ENCODE results near the gene LNX2. TPM values are rescaled to one million over a fixed set of nuclear protein-coding genes. Genes with fewer than 3 reads are reported as not detected.

The LNX2 gene
- total and polyA plus RNA-seq, 2 of the 4 experiments (the other 2 are of a cell fraction), result 3.1 to 7.2 TPM

- Histone ChIP-seq H3K23ac (ENCODE audit: low read depth, low read length) (no peak overlapping the region), H3K4ac (ENCODE audit: low read depth, low read length) (no peak overlapping the region), H2AK9ac (replicated peaks; ENCODE audit: low read depth, low read length, poor library complexity) (no peak overlapping the region), H3K27ac (ENCODE audit: insufficient read depth, low read length) (no peak overlapping the region), H3K27me3 (ENCODE audit: control insufficient read depth, insufficient read depth, low read length) (no peaks in the 10 kb centered on the region), H2BK120ac (ENCODE audit: low read depth, low read length) (no peak overlapping the region), H4K91ac (ENCODE audit: insufficient read depth, low read depth, low read length) (no peak overlapping the region), H2BK15ac (ENCODE audit: low read depth, low read length) (no peak overlapping the region), H3K4me2 (ENCODE audit: low read depth, low read length) (no peak overlapping the region), H2AK5ac (ENCODE audit: low read depth, low read length) (no peak overlapping the region), H3K18ac (ENCODE audit: low read depth, low read length) (no peak overlapping the region), H3K9me3 (ENCODE audit: control insufficient read depth, insufficient read depth, low read length) (no peaks in the 10 kb centered on the region), H3K9me1 (ENCODE audit: insufficient read depth, low read length) (peaks cover 8% of the 10 kb centered on the region), H3K4me3 (ENCODE audit: insufficient read depth, low read depth, low read length) (no peak overlapping the region), H3K9ac (ENCODE audit: low read depth, low read length) (no peak overlapping the region), H3K14ac (replicated peaks; ENCODE audit: low read depth, low read length) (no peak overlapping the region), H2AFZ (replicated peaks; ENCODE audit: low read length, poor library complexity) (no peak overlapping the region), H3K4me1 (ENCODE audit: control insufficient read depth, insufficient read depth, low read length) (peaks cover 3% of the 10 kb centered on the region), H3K79me1 (ENCODE audit: low read depth in 1 of 2, low read length in 2 of 2) (peaks cover 35 to 48% of the 10 kb centered on the region in 2 experiments), H2BK20ac (ENCODE audit: low read depth, low read length) (no peak overlapping the region), H3K56ac (ENCODE audit: extremely low read depth, insufficient read depth, low read length) (no peak overlapping the region), H4K20me1 (ENCODE audit: insufficient read depth, low read length) (peaks cover 33% of the 10 kb centered on the region), H3K36me3 (ENCODE audit: control insufficient read depth, insufficient read depth, low read length) (peaks cover 2% of the 10 kb centered on the region), H4K8ac (ENCODE audit: low read depth in 2 of 2, low read length in 2 of 2) (no peak overlapping the region), H4K5ac (ENCODE audit: low read depth, low read length) (no peak overlapping the region), H2BK5ac (ENCODE audit: low read depth, low read length, poor library complexity, severe bottlenecking) (no peak overlapping the region)
- BruUV-seq (replicated peaks), result no TSS peak
- ChIA-PET POLR2A (ENCODE audit: unreplicated experiment) (no interaction called here), CTCF (interaction anchor here (1.1 kb wide), 1 partner anchor 192 kb away, joined by 5 read pairs; no protein-coding TSS in a partner anchor)
- in situ Hi-C loops (cut with MboI; ENCODE audit: low sequenced_read_pairs), result no loop called here
- TF ChIP-seq MAFK (IDR thresholded peaks at IDR 0.05; ENCODE audit: low read depth, low read length) (no peak), POLR2A (IDR thresholded peaks at IDR 0.05; ENCODE audit: low read depth, low read length) (no peak), MAZ (IDR thresholded peaks at IDR 0.05; ENCODE audit: borderline replicate concordance, low read depth, low read length) (no peak)
- TF ChIP-seq, protein P1, sequence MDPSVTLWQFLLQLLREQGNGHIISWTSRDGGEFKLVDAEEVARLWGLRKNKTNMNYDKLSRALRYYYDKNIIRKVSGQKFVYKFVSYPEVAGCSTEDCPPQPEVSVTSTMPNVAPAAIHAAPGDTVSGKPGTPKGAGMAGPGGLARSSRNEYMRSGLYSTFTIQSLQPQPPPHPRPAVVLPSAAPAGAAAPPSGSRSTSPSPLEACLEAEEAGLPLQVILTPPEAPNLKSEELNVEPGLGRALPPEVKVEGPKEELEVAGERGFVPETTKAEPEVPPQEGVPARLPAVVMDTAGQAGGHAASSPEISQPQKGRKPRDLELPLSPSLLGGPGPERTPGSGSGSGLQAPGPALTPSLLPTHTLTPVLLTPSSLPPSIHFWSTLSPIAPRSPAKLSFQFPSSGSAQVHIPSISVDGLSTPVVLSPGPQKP (IDR thresholded peaks at IDR 0.05; ENCODE audit: borderline replicate concordance, low read depth, low read length), result no peak
- ATAC-seq (ENCODE audit: low read depth) (no peak), DNase-seq (no peak)
- intact Hi-C loops (cut with micrococcal nuclease), result no loop called here
- WGBS, 2 experiments (ENCODE audit: extremely low coverage in 2 of 2, insufficient read length in 1 of 2), result 100% methylated on average over 1 of the region's 3 CpGs; no CpG with 5 or more reads in 1 of the 2 experiments
- dilution Hi-C loops (cut with HindIII; ENCODE audit: low sequenced_read_pairs, unreplicated experiment), result no loop called here
Measured at GRCh38 chr13:27634791-27635190, 14.5 kb upstream of the LNX2 start.
